Renal pelvis (tissue), 4 donors: ENCODE data around the gene FBN2. TPM values are rescaled to one million over a fixed set of nuclear protein-coding genes. Genes with fewer than 3 reads are reported as not detected.

Source experiments
- DNase-seq: peaks from one replicate; pipeline ENCODE4 v3.0.0-alpha.2; 2013
- polyA plus RNA-seq, 3 donors: library from polyadenylated mRNA; unstranded; fragments of 120-200 nt; gene quantifications; one replicate each; pipeline ENCODE4 v1.2.1, GENCODE V29; 2013; ENCODE audit not compliant: insufficient read length in 3 of 3

FBN2 gene
- polyA plus RNA-seq, 3 donors: 88.2 to 111 (median 88.7) TPM

GRCh38 chr5:128257076-128257475 is 281.0 kb downstream of the FBN2 start:
- DNase-seq: no peak

DNA sequence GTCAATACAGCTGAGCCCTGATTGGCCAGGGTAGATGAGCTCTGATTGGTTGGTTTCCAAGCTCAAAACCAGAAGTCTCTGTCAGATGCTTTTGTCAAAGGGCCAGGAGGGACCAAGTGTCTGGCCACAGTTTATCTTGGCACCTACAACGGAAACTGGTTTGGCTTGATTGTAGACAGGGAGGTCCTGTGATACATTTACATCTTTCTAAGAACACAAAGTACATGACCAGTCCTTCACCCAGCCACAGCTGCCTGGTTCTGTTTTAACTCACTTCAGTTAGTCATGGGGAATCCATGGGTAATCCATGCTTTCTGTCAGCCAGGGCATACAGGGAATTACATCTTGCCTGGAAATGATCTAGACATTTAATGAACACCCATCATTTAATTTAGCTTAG is 283.3 kb downstream of the FBN2 start:
- no peak for DNase-seq

GRCh38 chr5:128253880-128254279 is 284.2 kb downstream of the FBN2 start:
- no peak for DNase-seq

DNA sequence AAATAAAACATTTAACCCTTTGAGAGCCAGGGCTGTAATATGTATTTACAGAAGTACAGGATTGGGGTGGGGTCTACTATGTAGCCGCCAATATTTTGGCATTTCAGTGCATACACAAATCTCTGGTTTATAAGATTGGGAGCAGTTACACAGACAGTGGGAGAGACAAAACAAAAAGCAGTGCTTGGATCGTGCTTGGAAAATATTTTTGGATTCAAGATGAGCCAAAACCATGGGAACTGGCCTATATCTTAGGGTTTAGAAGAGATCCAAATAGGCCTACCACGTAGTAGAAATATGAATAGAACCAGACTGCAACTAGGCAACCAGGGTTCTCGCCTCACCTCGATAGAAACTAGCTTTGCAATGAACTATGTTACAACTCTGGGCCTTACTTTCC is 284.9 kb downstream of the FBN2 start:
- no peak for DNase-seq

DNA sequence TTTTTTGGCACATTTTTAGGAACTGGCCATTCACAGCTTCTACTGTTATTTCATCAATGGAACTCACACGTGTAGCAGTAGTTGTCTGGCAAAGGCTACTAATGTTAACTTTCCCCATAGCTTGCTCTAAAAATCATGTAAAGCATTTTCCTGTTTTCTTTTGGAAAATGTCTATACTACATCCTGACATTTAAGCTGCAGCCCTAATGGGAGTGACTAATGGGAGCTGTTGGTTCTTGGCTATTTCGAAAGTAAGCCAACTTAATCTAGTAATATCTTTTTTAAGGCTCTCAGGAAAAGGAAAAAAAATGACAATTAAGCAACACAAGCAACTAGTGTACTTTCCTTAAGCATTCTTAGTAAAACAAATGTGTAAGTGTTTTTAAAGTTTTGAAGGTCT is 285.3 kb downstream of the FBN2 start:
- no peak for DNase-seq

GRCh38 chr5:128252196-128252595 is 285.8 kb downstream of the FBN2 start:
- no peak for DNase-seq

DNA sequence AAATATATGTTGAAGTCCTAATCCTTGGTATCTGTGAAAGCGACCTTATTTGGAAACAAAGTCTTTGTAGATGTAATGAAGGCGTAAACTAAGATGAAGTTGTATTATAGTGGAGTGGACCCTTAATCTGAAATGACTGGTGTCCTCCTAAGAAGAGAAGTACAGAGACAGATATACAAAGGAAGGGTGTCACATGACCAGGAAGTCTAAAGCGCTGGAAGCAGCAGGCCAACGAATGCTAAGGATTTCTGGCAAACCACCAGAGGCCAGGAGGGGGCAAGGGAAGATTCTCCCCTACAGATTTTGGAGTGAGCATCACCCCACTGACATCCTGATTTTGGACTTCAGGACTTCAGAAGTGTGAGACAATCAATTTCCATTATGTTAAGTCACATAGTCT is 292.1 kb downstream of the FBN2 start:
- DNase-seq: no peak

DNA sequence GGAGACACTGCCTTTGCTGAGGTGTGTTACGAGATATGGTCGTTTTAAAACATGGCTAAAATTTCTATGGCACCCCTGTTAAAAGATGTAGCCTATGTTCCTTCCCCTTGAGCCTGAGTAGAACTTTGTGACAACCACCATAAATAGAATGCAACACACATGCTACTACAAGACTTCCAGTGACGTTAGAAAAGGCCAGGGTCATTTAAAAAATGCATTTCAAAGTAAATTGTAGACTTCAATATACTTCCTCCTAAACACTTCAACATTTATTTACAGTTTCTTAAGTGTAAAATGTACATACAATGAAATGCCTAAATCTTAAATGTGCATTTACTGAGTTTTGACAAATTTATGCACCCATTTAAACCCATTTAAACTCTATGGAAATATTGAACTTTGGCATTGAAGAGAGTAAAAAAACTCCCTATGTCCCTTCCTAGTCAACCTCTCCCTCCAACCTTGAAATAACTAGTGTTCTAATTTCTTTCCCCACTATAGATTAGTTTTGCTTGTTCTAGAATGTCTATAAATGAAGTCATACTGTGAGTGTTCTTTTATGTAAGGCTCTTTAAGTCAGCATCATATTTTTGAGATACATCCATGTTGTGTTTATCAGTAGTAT is 294.0 kb downstream of the FBN2 start:
- peak; percentile 41 for DNase-seq

- DNase-seq: no peak
Observed at GRCh38 chr5:128241051-128241695, 296.9 kb downstream of the FBN2 start.

- no peak for DNase-seq
Observed at GRCh38 chr5:128237546-128237945, 300.5 kb downstream of the FBN2 start.

DNA sequence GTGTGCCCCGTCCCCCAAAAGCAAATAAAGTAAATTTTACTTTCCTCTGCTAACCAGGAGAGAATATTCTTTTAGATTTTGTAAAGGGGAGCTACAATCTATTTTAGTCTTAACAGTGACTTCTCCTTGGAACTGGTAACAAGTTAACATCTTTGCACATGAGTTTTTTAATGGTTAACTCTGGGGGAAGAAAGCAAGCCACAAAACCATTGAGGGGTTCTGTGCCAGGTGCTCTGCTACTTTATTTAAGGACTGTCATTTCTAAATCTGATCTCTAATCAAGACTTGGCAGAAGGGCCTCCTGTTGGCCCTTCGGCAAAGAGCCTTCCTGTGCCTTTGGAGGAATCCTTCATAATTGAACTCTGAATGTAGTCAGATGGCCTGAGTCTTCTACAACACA is 301.0 kb downstream of the FBN2 start:
- DNase-seq: no peak

DNA sequence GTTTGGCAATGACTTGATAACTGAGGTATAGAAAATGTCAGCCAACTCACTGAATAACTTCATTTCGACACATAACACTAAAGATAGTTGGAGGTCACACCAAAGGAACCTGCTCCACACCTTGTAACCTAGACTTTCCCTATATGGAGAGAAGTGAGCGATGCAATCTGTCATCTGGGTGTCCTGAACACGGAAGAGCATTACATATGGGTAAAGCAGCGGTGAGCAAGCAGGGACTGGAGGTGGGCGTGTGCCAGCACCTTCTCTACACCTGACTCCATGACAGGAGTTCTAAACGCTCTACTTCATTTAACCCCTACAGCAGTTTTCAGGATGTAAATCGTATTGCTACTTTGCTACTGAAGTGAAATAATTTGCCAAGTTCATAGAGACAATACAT is 301.7 kb downstream of the FBN2 start:
- DNase-seq: no peak

- DNase-seq: no peak
Observed at GRCh38 chr5:128234928-128235641, 303.0 kb downstream of the FBN2 start.

DNA sequence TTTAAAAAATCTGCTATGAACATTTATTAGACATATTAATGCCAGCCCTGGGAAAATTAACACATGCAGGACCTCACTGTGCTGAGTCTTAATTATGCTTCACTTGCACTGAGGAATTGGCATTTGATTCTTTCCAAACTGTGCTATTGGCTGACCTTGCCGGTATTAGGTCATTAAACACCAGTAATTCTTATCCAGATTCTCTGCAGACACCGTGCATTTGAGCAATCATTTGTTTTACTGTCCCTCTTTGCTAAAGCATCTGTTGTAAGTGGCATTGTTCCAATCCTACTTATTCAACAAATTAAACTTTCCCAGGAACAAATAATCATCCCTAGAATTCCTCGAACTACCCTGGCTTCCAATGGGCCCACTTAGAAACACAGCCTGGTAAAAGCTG is 309.5 kb downstream of the FBN2 start:
- peak; percentile 30 for DNase-seq

DNA sequence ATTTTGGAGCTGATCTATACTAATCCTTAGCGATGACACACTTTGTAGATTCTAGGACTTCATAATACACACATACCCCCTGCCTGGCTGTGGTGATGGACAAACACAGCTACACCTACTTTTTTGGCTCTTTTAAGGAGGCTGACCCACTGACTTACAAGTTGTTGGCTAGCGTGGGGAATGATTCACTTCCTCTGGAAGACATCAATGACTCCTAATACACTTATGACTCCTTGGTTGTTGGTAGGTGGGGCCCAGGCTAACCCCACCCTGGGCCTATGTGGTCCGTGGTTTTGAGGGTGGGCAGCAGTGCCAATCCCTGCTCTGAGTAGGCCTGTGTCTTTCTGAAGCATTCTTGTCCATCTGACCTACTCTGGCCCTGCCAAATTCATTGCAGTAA is 310.0 kb downstream of the FBN2 start:
- no peak for DNase-seq

GRCh38 chr5:128225245-128226030 is 312.6 kb downstream of the FBN2 start:
- no peak for DNase-seq

DNA sequence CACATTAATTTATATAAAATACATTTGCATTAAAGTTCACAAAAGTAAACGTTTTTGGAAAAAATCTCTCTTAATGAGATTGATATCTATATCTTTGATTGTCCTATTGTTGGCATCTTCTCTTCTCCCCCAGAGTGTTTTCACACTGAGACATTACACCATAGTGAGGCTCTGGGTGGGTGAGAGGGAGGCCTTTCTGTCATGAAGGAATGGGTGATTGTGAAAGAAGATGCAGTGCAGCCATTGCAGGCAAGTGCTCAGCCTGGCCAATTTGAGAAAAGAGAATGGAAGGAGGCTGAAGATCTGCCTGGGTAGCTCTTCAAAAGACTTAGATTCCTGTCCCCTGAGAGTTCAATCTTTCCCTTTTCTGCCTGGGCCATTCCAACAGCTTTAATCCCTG is 313.7 kb downstream of the FBN2 start:
- no peak for DNase-seq

GRCh38 chr5:128220841-128221240 is 317.2 kb downstream of the FBN2 start:
- DNase-seq: no peak

DNA sequence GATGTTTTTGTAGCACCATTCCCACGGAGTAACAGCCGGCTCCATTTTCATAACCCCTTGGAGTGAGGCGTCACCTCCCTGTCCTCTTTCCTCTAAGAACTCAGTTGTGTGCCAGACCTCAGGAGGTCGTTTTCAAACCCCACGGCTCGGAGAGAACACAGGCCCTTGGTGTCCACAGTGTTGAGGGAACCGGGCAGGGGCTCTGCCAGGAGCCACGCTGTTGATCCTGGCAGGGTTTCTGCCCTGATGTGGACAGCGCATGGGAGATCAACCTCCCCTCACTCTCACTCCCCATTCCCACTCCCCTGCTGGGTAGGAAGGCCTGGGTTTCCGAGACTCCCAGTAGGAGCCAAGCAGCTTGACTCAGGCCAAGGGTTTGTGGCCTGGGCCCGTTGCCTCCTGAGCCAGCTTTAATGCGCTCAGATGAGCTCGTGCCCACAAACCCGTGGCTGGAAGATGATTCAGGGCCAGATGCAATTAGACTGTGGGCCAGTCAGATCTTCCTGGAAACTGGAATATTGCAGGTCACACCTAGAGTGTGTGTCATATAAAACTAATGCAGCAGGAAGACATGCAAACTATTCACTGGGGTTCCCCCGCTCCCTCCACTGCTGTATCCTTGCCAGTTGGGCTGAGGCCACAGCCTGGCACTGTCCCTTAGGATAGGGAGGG is 321.0 kb downstream of the FBN2 start:
- DNase-seq: no peak

GRCh38 chr5:128216285-128216684 is 321.8 kb downstream of the FBN2 start:
- no peak for DNase-seq

DNA sequence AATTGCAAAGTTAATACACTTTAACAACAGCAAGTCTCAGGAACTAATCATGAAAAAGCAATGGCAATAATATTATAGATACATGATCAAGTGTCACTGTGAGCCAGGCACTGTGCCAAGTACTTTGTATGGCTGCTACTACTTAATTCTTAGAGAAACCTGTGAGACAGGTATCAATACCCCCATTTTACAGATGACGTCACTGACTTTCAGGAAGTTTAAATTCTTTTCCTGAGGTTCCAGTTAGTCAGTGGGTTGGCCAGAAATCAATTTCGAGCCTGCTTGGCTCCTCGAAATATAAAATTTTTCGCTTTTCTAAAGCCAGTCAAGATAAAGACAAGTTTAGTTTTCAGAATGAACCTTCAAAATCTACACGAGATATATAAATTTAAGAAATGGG is 324.2 kb downstream of the FBN2 start:
- DNase-seq: no peak

GRCh38 chr5:128213340-128213739 is 324.7 kb downstream of the FBN2 start:
- DNase-seq: peak; percentile 76
